ENCODE results near the gene EGFL7. TPM values are rescaled to one million over a fixed set of nuclear protein-coding genes. Genes with fewer than 3 reads are reported as not detected.

The EGFL7 gene
- total RNA-seq, 2 donors from 2014 or later: 49.3 to 118 TPM

DNA sequence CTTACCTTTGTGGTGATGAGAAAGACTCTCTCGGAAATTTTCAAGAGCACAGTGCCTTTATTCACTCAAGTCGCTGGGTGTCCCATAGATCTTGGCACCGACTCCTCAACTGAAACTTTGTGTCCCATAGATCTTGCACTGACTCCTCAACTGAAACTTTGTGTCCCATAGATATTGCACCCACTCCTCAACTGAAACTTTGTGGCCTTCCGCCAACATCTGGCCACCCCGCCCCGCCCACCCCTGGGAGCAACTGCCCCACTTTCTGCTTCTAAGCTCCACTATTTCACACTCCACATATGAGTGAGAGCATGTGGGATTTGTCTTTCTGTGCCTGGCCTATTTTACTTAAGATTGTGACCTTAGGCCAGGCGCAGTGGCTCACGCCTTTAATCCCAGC lies 12.7 kb upstream of the EGFL7 start:
- TF ChIP-seq, protein P1, sequence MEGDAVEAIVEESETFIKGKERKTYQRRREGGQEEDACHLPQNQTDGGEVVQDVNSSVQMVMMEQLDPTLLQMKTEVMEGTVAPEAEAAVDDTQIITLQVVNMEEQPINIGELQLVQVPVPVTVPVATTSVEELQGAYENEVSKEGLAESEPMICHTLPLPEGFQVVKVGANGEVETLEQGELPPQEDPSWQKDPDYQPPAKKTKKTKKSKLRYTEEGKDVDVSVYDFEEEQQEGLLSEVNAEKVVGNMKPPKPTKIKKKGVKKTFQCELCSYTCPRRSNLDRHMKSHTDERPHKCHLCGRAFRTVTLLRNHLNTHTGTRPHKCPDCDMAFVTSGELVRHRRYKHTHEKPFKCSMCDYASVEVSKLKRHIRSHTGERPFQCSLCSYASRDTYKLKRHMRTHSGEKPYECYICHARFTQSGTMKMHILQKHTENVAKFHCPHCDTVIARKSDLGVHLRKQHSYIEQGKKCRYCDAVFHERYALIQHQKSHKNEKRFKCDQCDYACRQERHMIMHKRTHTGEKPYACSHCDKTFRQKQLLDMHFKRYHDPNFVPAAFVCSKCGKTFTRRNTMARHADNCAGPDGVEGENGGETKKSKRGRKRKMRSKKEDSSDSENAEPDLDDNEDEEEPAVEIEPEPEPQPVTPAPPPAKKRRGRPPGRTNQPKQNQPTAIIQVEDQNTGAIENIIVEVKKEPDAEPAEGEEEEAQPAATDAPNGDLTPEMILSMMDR (IDR thresholded peaks at IDR 0.05): no peak
- TF ChIP-seq POLR2AphosphoS5 (IDR thresholded peaks at IDR 0.05): no peak
- TF ChIP-seq POLR2A (IDR thresholded peaks at IDR 0.05): no peak
- no peaks in the 10 kb centered on the region for H3K36me3 ChIP-seq
- no peaks in the 10 kb centered on the region for H3K4me1 ChIP-seq (replicated peaks)
- H3K4me3 ChIP-seq: no peak overlapping the region
- intact Hi-C loops (cut with DNase I): no loop called here
- no peak overlapping the region for H3K27ac ChIP-seq
- DNase-seq (ENCODE audit: low spot score): no peak
- no peaks in the 10 kb centered on the region for H3K27me3 ChIP-seq (replicated peaks; ENCODE audit: insufficient read depth)
- WGBS: 92% methylated on average over 8 of the region's 8 CpGs
- no peaks in the 10 kb centered on the region for H3K9me3 ChIP-seq

DNA sequence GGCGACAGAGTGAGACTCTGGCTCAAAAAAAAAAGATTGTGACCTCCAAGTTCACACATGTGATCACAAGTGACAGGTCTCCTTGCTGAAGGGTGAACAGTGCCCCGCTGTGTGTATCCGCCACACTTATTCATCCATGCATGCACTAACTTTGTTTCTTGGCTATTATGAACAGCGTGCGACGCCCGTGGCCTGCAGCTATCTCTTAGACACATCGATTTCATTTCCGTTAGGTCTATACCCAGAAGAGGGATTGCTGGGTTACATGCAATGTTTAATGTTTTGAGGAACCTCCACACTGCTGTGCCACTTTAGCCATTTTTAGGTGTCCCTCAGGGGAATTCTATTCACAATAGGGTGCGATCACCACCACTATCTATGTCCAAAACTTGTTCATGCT lies 12.1 kb upstream of the EGFL7 start:
- TF ChIP-seq POLR2AphosphoS5 (IDR thresholded peaks at IDR 0.05) (no peak), POLR2A (IDR thresholded peaks at IDR 0.05) (no peak)
- TF ChIP-seq, protein P1 (IDR thresholded peaks at IDR 0.05): no peak
- no peak overlapping the region for H3K4me3 ChIP-seq
- intact Hi-C loops (cut with DNase I): no loop called here
- no peak for DNase-seq (ENCODE audit: low spot score)
- H3K9me3 ChIP-seq: no peaks in the 10 kb centered on the region
- 91% methylated on average over 10 of the region's 10 CpGs for WGBS
- H3K27me3 ChIP-seq (replicated peaks; ENCODE audit: insufficient read depth): no peaks in the 10 kb centered on the region
- no peaks in the 10 kb centered on the region for H3K4me1 ChIP-seq (replicated peaks)
- no peaks in the 10 kb centered on the region for H3K36me3 ChIP-seq
- no peak overlapping the region for H3K27ac ChIP-seq

GRCh38 chr9:136651860-136652259 lies 10.9 kb upstream of the EGFL7 start:
- no peak for DNase-seq (ENCODE audit: low spot score)
- H3K4me3 ChIP-seq: no peak overlapping the region
- no peak overlapping the region for H3K27ac ChIP-seq
- intact Hi-C loops (cut with DNase I): no loop called here
- no peaks in the 10 kb centered on the region for H3K4me1 ChIP-seq (replicated peaks)
- no peaks in the 10 kb centered on the region for H3K36me3 ChIP-seq
- TF ChIP-seq, protein P1 (IDR thresholded peaks at IDR 0.05): no peak
- TF ChIP-seq POLR2A (IDR thresholded peaks at IDR 0.05) (no peak), POLR2AphosphoS5 (IDR thresholded peaks at IDR 0.05) (no peak)
- no peaks in the 10 kb centered on the region for H3K27me3 ChIP-seq (replicated peaks; ENCODE audit: insufficient read depth)
- 78% methylated on average over 11 of the region's 11 CpGs for WGBS
- H3K9me3 ChIP-seq: no peaks in the 10 kb centered on the region

GRCh38 chr9:136653323-136654079 lies 9.2 kb upstream of the EGFL7 start:
- H3K36me3 ChIP-seq: no peaks in the 10 kb centered on the region
- peaks cover 3% of the 10 kb centered on the region for H3K27me3 ChIP-seq (replicated peaks; ENCODE audit: insufficient read depth)
- 50% methylated on average over 43 of the region's 43 CpGs for WGBS
- no peaks in the 10 kb centered on the region for H3K4me1 ChIP-seq (replicated peaks)
- DNase-seq (ENCODE audit: low spot score): no peak
- TF ChIP-seq POLR2A (IDR thresholded peaks at IDR 0.05) (no peak), POLR2AphosphoS5 (IDR thresholded peaks at IDR 0.05) (no peak)
- TF ChIP-seq, protein P1 (IDR thresholded peaks at IDR 0.05): no peak
- H3K27ac ChIP-seq: no peak overlapping the region
- intact Hi-C loops (cut with DNase I): no loop called here
- H3K4me3 ChIP-seq: no peak overlapping the region
- H3K9me3 ChIP-seq: no peaks in the 10 kb centered on the region

Data from prostate gland (tissue), 2 donors.